Measurements from ENCODE around the gene C1orf21. TPM values are rescaled to one million over a fixed set of nuclear protein-coding genes. Genes with fewer than 3 reads are reported as not detected.

The C1orf21 gene
- total RNA-seq, 1 experiment from 2014 or later: 0.15 TPM

DNA sequence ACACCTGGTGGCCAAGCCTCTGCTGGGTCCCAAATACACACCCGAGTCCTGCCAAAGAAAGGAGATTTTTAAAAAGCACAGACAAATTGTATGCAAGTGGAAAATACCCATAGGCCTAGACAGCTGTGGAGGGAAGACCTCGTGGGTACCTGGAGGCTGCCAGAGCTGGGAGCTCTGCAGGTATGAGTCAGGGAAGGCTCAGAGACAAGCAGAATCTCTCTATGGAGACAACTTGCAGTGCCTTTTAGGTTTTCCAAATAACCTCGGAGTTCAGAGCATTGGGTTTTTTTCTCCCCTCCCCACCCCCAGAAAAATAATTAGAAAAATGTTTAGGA, 240.1 kb downstream of the C1orf21 start:
- Histone ChIP-seq H3K36me3 (ENCODE audit: control insufficient read depth, insufficient read depth, low read length) (no peaks in the 10 kb centered on the region), H3K4me1 (ENCODE audit: control insufficient read depth, insufficient read depth, low read length) (no peaks in the 10 kb centered on the region), H3K4me3 (ENCODE audit: low read depth in 2 of 2, low read length in 2 of 2) (no peak overlapping the region), H3K27me3 (ENCODE audit: control insufficient read depth, insufficient read depth, low read length) (no peaks in the 10 kb centered on the region; the same call in 1 of the 2 replicates), H3K27ac (ENCODE audit: low read length) (no peak overlapping the region), H3K9me3 (ENCODE audit: control insufficient read depth, insufficient read depth, low read depth, low read length) (no peaks in the 10 kb centered on the region)
- no peak for TF ChIP-seq SIN3A (IDR thresholded peaks at IDR 0.05; ENCODE audit: borderline replicate concordance, insufficient read depth, low read depth, low read length)
- no peak for TF ChIP-seq POLR2AphosphoS5 (IDR thresholded peaks at IDR 0.05; ENCODE audit: low read depth, low read length)
- TF ChIP-seq, protein P1, sequence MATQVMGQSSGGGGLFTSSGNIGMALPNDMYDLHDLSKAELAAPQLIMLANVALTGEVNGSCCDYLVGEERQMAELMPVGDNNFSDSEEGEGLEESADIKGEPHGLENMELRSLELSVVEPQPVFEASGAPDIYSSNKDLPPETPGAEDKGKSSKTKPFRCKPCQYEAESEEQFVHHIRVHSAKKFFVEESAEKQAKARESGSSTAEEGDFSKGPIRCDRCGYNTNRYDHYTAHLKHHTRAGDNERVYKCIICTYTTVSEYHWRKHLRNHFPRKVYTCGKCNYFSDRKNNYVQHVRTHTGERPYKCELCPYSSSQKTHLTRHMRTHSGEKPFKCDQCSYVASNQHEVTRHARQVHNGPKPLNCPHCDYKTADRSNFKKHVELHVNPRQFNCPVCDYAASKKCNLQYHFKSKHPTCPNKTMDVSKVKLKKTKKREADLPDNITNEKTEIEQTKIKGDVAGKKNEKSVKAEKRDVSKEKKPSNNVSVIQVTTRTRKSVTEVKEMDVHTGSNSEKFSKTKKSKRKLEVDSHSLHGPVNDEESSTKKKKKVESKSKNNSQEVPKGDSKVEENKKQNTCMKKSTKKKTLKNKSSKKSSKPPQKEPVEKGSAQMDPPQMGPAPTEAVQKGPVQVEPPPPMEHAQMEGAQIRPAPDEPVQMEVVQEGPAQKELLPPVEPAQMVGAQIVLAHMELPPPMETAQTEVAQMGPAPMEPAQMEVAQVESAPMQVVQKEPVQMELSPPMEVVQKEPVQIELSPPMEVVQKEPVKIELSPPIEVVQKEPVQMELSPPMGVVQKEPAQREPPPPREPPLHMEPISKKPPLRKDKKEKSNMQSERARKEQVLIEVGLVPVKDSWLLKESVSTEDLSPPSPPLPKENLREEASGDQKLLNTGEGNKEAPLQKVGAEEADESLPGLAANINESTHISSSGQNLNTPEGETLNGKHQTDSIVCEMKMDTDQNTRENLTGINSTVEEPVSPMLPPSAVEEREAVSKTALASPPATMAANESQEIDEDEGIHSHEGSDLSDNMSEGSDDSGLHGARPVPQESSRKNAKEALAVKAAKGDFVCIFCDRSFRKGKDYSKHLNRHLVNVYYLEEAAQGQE (IDR thresholded peaks at IDR 0.05; ENCODE audit: insufficient read depth in 1 of 2, low read depth in 2 of 2, low read length in 1 of 2): no peak
- no peak for TF ChIP-seq TCF7L2 (IDR thresholded peaks at IDR 0.05; ENCODE audit: low read depth, low read length)
- TF ChIP-seq, protein P2, sequence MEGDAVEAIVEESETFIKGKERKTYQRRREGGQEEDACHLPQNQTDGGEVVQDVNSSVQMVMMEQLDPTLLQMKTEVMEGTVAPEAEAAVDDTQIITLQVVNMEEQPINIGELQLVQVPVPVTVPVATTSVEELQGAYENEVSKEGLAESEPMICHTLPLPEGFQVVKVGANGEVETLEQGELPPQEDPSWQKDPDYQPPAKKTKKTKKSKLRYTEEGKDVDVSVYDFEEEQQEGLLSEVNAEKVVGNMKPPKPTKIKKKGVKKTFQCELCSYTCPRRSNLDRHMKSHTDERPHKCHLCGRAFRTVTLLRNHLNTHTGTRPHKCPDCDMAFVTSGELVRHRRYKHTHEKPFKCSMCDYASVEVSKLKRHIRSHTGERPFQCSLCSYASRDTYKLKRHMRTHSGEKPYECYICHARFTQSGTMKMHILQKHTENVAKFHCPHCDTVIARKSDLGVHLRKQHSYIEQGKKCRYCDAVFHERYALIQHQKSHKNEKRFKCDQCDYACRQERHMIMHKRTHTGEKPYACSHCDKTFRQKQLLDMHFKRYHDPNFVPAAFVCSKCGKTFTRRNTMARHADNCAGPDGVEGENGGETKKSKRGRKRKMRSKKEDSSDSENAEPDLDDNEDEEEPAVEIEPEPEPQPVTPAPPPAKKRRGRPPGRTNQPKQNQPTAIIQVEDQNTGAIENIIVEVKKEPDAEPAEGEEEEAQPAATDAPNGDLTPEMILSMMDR (IDR thresholded peaks at IDR 0.05): no peak
- ChIA-PET POLR2A (no interaction called here), CTCF (no interaction called here)
- intact Hi-C loops (cut with micrococcal nuclease; ENCODE audit: unreplicated experiment): no loop called here
- DNase-seq (ENCODE audit: low read depth, low spot score) (no peak), ATAC-seq (no peak)
- BruUV-seq (replicated peaks): no TSS peak
- in situ Hi-C loops (cut with HindIII; ENCODE audit: low pct_unique_long_range_greater_than_20kb, low sequenced_read_pairs): no loop called here

DNA sequence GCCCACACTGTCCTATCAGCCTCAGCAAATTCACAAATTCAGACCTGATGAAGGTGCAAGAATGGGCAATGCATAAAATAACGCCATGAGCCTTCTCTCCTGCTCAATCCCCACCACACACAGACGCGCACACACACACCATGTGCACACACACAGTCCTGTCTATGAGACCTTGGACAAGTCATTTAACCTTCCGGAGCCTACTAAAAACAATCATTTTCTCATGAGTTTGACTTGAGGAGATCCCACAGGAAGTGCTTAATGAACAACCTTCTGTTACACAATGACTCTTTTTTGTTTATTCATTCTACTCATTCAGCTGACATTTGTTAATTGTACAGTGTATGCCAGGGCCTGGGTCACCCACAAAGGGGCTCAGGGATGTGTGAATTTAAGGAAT, 242.4 kb downstream of the C1orf21 start:
- intact Hi-C loops (cut with micrococcal nuclease; ENCODE audit: unreplicated experiment) (no loop called here), in situ Hi-C loops (cut with HindIII; ENCODE audit: low pct_unique_long_range_greater_than_20kb, low sequenced_read_pairs) (no loop called here)
- TF ChIP-seq POLR2AphosphoS5 (IDR thresholded peaks at IDR 0.05; ENCODE audit: low read depth, low read length): no peak
- TF ChIP-seq, protein P2 (IDR thresholded peaks at IDR 0.05): no peak
- TF ChIP-seq, protein P1 (IDR thresholded peaks at IDR 0.05; ENCODE audit: insufficient read depth in 1 of 2, low read depth in 2 of 2, low read length in 1 of 2): no peak
- no peak for TF ChIP-seq SIN3A (IDR thresholded peaks at IDR 0.05; ENCODE audit: borderline replicate concordance, insufficient read depth, low read depth, low read length)
- TF ChIP-seq TCF7L2 (IDR thresholded peaks at IDR 0.05; ENCODE audit: low read depth, low read length): no peak
- H3K4me1 ChIP-seq (ENCODE audit: control insufficient read depth, insufficient read depth, low read length): no peaks in the 10 kb centered on the region
- DNase-seq (ENCODE audit: low read depth, low spot score): no peak
- no peak for ATAC-seq
- ChIA-PET POLR2A (no interaction called here), CTCF (no interaction called here)
- no peak overlapping the region for H3K27ac ChIP-seq (ENCODE audit: low read length)
- H3K27me3 ChIP-seq (ENCODE audit: control insufficient read depth, insufficient read depth, low read length): no peaks in the 10 kb centered on the region; the same call in 1 of the 2 replicates
- H3K4me3 ChIP-seq (ENCODE audit: low read depth in 2 of 2, low read length in 2 of 2): no peak overlapping the region
- no TSS peak for BruUV-seq (replicated peaks)
- H3K36me3 ChIP-seq (ENCODE audit: control insufficient read depth, insufficient read depth, low read length): no peaks in the 10 kb centered on the region
- H3K9me3 ChIP-seq (ENCODE audit: control insufficient read depth, insufficient read depth, low read depth, low read length): no peaks in the 10 kb centered on the region

All from Panc1 (cell line).